ENCODE results near the gene COX6A1. TPM values are rescaled to one million over a fixed set of nuclear protein-coding genes. Genes with fewer than 3 reads are reported as not detected.
A peak's percentile ranks its signal among the peaks of the same experiment; 100 is the strongest.

COX6A1 gene
- total RNA-seq, 1 experiment from 2014 or later: 529 TPM

- H3K27me3 ChIP-seq (replicated peaks): peaks cover 4% of the 10 kb centered on the region; the same call in 1 of the 2 replicates
- H3K9me3 ChIP-seq (replicated peaks): no peaks in the 10 kb centered on the region
- no peaks in the 10 kb centered on the region for H3K36me3 ChIP-seq
- DNase-seq (ENCODE audit: low read depth in 1 of 2, low spot score in 2 of 2): no peak
- no peak overlapping the region for H3K27ac ChIP-seq
- H3K4me1 ChIP-seq (replicated peaks): no peaks in the 10 kb centered on the region
- no peak overlapping the region for H3K4me3 ChIP-seq
These were observed 23.8 kb upstream of the COX6A1 start for GRCh38 chr12:120413901-120414695.

- no peak for DNase-seq (ENCODE audit: low read depth in 1 of 2, low spot score in 2 of 2)
- H3K27ac ChIP-seq: no peak overlapping the region
These were observed 21.3 kb upstream of the COX6A1 start for GRCh38 chr12:120416490-120417216.

DNA sequence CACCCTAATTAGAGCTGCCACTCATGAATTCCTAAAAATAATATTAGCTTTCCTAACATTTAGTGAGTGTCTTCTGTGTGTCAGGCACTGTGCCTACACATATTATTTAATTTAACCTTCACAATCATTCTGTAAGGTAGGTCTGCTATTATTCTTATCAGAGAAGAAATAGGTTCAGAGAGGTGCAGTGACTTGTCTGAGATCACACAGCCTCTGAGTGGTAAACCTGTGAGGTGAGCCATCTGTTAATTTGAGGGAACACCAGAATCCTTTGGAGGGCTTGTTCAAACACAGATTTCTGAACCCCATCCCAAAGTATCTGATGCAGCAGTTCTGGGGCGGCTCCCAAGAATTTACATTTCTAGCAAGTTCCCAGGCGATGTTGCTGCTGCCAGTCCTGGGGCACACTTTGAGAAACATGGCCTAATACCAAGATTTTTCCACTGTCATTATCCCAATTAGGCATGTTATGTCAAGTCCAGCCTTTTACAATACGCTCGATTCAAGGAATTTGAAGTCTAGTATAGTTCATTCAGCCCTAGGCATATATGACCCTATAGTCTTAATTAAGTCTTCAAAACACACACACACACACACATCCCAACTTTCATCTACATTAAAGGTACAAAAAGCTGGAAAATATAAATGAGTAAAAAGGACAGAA is 19.9 kb upstream of the COX6A1 start:
- DNase-seq (ENCODE audit: low read depth in 1 of 2, low spot score in 2 of 2): no peak
- Histone ChIP-seq H3K4me1 (replicated peaks) (no peaks in the 10 kb centered on the region), H3K4me3 (no peak overlapping the region), H3K9me3 (replicated peaks) (no peaks in the 10 kb centered on the region), H3K27me3 (replicated peaks) (peaks cover 16% of the 10 kb centered on the region), H3K36me3 (no peaks in the 10 kb centered on the region), H3K27ac (no peak overlapping the region)

More at GRCh38 chr12:120416490-120417216, 21.3 kb upstream of the COX6A1 start:
- Histone ChIP-seq H3K4me1 (replicated peaks) (no peaks in the 10 kb centered on the region), H3K4me3 (no peak overlapping the region), H3K36me3 (no peaks in the 10 kb centered on the region), H3K9me3 (replicated peaks) (no peaks in the 10 kb centered on the region), H3K27me3 (replicated peaks) (peaks cover 13% of the 10 kb centered on the region; the same call in 1 of the 2 replicates)

- Histone ChIP-seq H3K27ac (no peak overlapping the region), H3K9me3 (replicated peaks) (no peaks in the 10 kb centered on the region), H3K4me3 (no peak overlapping the region), H3K36me3 (no peaks in the 10 kb centered on the region), H3K27me3 (replicated peaks) (peaks cover 16% of the 10 kb centered on the region), H3K4me1 (replicated peaks) (no peaks in the 10 kb centered on the region)
- DNase-seq (ENCODE audit: low read depth in 1 of 2, low spot score in 2 of 2): no peak
These were observed 16.2 kb upstream of the COX6A1 start for GRCh38 chr12:120421701-120422100.

DNA sequence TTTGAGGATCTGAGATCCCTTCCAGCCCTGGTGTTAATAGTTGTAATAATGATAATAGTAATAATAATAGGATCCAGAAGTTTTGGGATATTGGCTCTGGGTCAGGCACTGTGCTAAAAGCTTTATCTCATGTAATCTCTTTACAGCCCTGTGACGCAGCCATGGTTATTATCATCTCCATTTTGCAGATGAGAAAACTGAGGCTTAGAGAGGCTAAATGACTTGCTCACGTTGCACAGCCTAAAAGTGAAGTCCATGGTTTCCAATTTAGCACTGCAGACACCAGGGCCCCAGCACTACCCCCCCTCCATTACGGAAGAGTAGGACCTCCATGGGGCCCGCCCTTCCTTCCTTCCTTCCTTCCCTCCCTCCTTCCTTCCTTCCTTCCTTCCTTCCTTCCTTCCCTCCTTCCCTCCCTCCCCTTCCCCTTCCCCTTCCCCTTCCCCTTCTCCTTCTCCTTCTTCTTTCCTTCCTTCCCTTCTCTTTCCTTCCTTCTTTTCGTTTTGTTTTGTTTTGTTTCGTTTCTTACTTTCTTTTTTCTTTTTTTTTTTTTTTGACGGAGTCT is 14.9 kb upstream of the COX6A1 start:
- peaks cover 16% of the 10 kb centered on the region for H3K27me3 ChIP-seq (replicated peaks)
- no peak for DNase-seq (ENCODE audit: low read depth in 1 of 2, low spot score in 2 of 2)
- H3K36me3 ChIP-seq: no peaks in the 10 kb centered on the region
- no peaks in the 10 kb centered on the region for H3K9me3 ChIP-seq (replicated peaks)
- no peak overlapping the region for H3K4me3 ChIP-seq
- H3K4me1 ChIP-seq (replicated peaks): no peaks in the 10 kb centered on the region
- H3K27ac ChIP-seq: no peak overlapping the region

DNA sequence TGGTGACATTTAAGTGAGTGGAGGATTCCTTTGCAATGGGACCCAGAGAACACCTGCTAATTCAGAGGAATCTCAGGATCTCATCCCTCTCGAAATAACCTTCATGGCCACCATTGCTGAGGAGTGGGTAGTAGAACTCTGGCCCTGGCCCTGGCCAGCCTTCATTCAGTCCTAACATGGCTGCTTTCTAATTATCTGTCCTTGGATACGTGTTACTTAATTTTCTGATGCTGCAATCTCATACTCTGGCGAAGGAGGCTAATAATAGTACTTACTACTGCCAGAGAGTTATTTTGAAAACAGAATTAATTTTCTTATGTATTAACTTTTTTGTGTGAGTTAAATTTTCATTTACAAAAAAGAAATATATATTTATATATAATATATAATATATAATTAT is 12.1 kb upstream of the COX6A1 start:
- H3K27ac ChIP-seq: no peak overlapping the region
- H3K27me3 ChIP-seq (replicated peaks): peaks cover 4% of the 10 kb centered on the region; the same call in 1 of the 2 replicates
- H3K4me1 ChIP-seq (replicated peaks): no peaks in the 10 kb centered on the region
- peaks cover 4% of the 10 kb centered on the region; the same call in 1 of the 2 replicates for H3K9me3 ChIP-seq (replicated peaks)
- no peak for DNase-seq (ENCODE audit: low read depth in 1 of 2, low spot score in 2 of 2)
- H3K4me3 ChIP-seq: no peak overlapping the region
- H3K36me3 ChIP-seq: no peaks in the 10 kb centered on the region

- Histone ChIP-seq H3K27ac (no peak overlapping the region), H3K4me1 (replicated peaks) (no peaks in the 10 kb centered on the region), H3K9me3 (replicated peaks) (peaks cover 5% of the 10 kb centered on the region; the same call in 1 of the 2 replicates), H3K27me3 (replicated peaks) (no peaks in the 10 kb centered on the region), H3K36me3 (no peaks in the 10 kb centered on the region), H3K4me3 (no peak overlapping the region)
- DNase-seq (ENCODE audit: low read depth in 1 of 2, low spot score in 2 of 2): no peak
These were observed 9.2 kb upstream of the COX6A1 start for GRCh38 chr12:120428597-120429229.

DNA sequence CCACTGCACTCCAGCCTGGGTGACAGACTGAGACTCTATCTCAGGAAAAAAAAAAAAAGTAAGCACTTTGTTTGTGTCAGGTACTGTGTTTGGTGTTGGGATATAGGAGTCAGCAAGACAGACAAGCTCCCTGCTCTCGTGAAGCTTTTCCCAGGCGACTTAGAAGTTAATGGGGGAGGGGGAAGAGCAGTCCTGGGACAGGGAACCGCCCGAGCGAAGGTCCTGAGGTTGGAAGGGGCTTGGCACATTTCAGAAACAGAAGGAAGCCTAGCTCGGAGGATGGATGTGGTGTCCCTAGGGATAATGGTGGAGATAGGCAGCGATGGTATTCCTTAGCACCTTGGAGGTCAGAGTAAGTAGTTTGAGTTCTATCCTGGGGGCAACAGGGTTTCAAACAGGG is 8.5 kb upstream of the COX6A1 start:
- Histone ChIP-seq H3K4me3 (no peak overlapping the region), H3K9me3 (replicated peaks) (peaks cover 5% of the 10 kb centered on the region; the same call in 1 of the 2 replicates), H3K27me3 (replicated peaks) (no peaks in the 10 kb centered on the region), H3K4me1 (replicated peaks) (no peaks in the 10 kb centered on the region), H3K27ac (no peak overlapping the region), H3K36me3 (no peaks in the 10 kb centered on the region)
- no peak for DNase-seq (ENCODE audit: low read depth in 1 of 2, low spot score in 2 of 2)

DNA sequence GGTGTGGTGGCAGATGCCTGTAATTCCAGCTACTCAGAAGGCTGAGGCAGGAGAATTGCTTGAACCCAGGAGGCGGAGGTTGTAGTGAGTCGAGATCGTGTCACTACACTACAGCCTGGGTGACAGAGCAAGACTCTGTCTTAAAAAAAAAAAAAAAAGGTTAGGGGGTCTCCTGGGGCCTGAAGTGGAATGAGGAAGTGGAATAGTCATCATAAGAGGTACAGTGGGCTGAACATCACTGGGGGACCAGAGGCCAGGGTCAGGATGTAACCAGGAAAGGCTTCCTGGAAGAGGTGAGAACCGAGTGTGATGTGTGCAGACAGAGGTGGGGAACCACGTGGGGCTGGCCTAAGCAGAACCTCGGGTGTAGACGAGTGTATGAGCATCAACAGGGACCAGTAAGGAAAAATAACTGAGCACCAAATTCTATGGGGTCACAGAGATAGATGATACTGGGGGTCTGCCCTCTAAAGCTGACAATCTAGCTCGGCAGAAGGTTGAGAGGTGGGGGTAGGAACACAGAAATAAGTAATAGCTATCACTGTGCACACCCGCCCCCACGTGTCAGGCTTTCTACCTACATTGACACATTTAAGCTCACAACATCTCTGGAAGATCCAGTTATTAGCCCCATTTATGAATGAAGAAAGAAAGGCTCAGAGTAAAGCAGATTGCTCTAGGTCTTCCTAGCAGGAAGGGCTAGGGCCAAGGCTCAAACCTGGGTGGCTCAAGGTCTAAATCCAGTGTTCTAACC is 5.0 kb upstream of the COX6A1 start:
- no peak overlapping the region for H3K4me3 ChIP-seq
- peaks cover 5% of the 10 kb centered on the region; the same call in 1 of the 2 replicates for H3K9me3 ChIP-seq (replicated peaks)
- no peaks in the 10 kb centered on the region; the same call in 1 of the 2 replicates for H3K36me3 ChIP-seq
- H3K27ac ChIP-seq: no peak overlapping the region
- H3K4me1 ChIP-seq (replicated peaks): no peaks in the 10 kb centered on the region
- no peak for DNase-seq (ENCODE audit: low read depth in 1 of 2, low spot score in 2 of 2)
- no peaks in the 10 kb centered on the region for H3K27me3 ChIP-seq (replicated peaks)

- H3K9me3 ChIP-seq (replicated peaks): no peaks in the 10 kb centered on the region
- no peaks in the 10 kb centered on the region for H3K27me3 ChIP-seq (replicated peaks)
- H3K4me1 ChIP-seq (replicated peaks): peaks cover 5% of the 10 kb centered on the region
- no peak for DNase-seq (ENCODE audit: low read depth in 1 of 2, low spot score in 2 of 2)
- peak overlapping the region; percentile 84 for H3K4me3 ChIP-seq
- H3K36me3 ChIP-seq: peaks cover 41% of the 10 kb centered on the region
- H3K27ac ChIP-seq: no peak overlapping the region
These were observed 734 bp downstream of the COX6A1 start for GRCh38 chr12:120438495-120439198.

GRCh38 chr12:120439646-120440247 is 1.8 kb downstream of the COX6A1 start:
- Histone ChIP-seq H3K4me3 (no peak overlapping the region), H3K4me1 (replicated peaks) (peaks cover 6% of the 10 kb centered on the region), H3K27ac (no peak overlapping the region), H3K27me3 (replicated peaks) (no peaks in the 10 kb centered on the region), H3K36me3 (peaks cover 52% of the 10 kb centered on the region), H3K9me3 (replicated peaks) (no peaks in the 10 kb centered on the region)
- peak; percentile 25 to 66 for DNase-seq (ENCODE audit: low read depth in 1 of 2, low spot score in 2 of 2)

DNA sequence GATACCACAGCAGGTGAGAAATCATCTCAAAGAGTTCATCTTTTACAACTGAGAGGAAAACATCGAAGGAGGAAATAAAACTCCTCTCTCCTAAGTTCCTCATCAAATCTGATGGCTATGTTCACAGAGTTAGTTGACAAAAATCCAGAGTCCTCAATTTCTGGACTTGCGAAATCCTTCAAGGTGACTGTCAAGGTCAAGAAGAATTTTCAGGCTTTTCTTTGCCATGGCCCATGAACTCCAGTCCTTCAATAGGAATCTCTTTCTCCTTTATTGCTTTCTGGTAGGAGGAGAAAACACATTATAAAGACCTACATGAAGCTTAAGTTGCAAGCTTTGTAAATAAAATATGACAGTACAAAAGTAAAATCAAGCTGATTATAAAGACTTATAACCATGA is 6.8 kb downstream of the COX6A1 start:
- Histone ChIP-seq H3K27ac (no peak overlapping the region), H3K36me3 (peaks cover 71% of the 10 kb centered on the region), H3K4me3 (no peak overlapping the region), H3K9me3 (replicated peaks) (no peaks in the 10 kb centered on the region), H3K27me3 (replicated peaks) (no peaks in the 10 kb centered on the region), H3K4me1 (replicated peaks) (peaks cover 17% of the 10 kb centered on the region)
- DNase-seq (ENCODE audit: low read depth in 1 of 2, low spot score in 2 of 2): no peak

Measured in SJSA1 (cell line).